ENCODE measurements around the gene PTPN23. TPM values are rescaled to one million over a fixed set of nuclear protein-coding genes. Genes with fewer than 3 reads are reported as not detected.

PTPN23 gene
- total and polyA plus RNA-seq, 10 of the 15 experiments (the other 5 are each of a cell fraction or from before 2014, with no cell fraction given), result 0.44 to 28.6 (median 4.4) TPM

GRCh38 chr3:47380026-47380600 lies 708 bp upstream of the PTPN23 start (continued):
- no peak for TF ChIP-seq ATF2 (IDR thresholded peaks at IDR 0.05; ENCODE audit: low read length)
- no peak for TF ChIP-seq SREBF1 (IDR thresholded peaks at IDR 0.05; ENCODE audit: low read length)
- no peak for TF ChIP-seq E2F4 (IDR thresholded peaks at IDR 0.05; ENCODE audit: low read depth, low read length)
- TF ChIP-seq ATF3 (IDR thresholded peaks at IDR 0.05; ENCODE audit: borderline replicate concordance, extremely low read depth, low read depth, low read length), result no peak
- TF ChIP-seq LARP7 (IDR thresholded peaks at IDR 0.05), result peak; percentile 80; the same call in 1 of the 2 replicates
- 0 out of 2 replicates have a peak, but pooled peaks have one; percentile 10 for TF ChIP-seq MLLT1 (IDR thresholded peaks at IDR 0.05)
- TF ChIP-seq POLR2AphosphoS2 (IDR thresholded peaks at IDR 0.05; ENCODE audit: low read depth, low read length), result no peak
- TF ChIP-seq TCF12 (IDR thresholded peaks at IDR 0.05; ENCODE audit: low read depth, low read length), result peak; percentile 66
- 0 out of 4 replicates have a peak, but pooled peaks of 1 of the 2 experiments have one; percentile 10 for TF ChIP-seq EP300 (IDR thresholded peaks at IDR 0.05; ENCODE audit: borderline replicate concordance in 1 of 2, control insufficient read depth in 1 of 2, low read depth in 2 of 2, low read length in 2 of 2)
- peak; percentile 24 for TF ChIP-seq MEF2B (IDR thresholded peaks at IDR 0.05; ENCODE audit: partially characterized antibody, poor library complexity, severe bottlenecking)
- 0 out of 2 replicates have a peak, but pooled peaks have one; percentile 82 for TF ChIP-seq NFXL1 (IDR thresholded peaks at IDR 0.05; ENCODE audit: borderline replicate concordance)
- 0 out of 2 replicates have a peak, but pooled peaks have one; percentile 17 for TF ChIP-seq PKNOX1 (IDR thresholded peaks at IDR 0.05)
- no peak for TF ChIP-seq SREBF2 (IDR thresholded peaks at IDR 0.05; ENCODE audit: low read length)
